ENCODE data around the gene VSNL1.

VSNL1 gene

DNA sequence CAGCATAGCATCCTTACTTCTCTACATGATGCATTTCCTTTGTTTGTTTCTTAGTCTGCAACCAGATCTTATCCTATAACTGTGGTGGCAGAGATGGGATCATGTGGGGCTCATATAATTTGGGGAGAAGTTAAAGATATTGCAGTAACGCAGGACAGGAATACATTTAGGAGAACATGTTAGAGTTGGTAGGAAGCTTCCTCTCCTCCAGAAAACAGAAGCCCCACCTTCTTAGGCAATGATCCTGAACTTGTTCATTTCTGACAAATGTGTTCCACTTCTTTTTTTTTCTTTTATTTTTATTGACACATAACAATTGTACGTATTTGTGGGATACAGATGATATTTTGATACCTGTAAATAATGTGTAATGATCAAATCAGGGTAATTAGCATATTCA is 99.9 kb downstream of the VSNL1 start:
- CTCF ChIA-PET, result interaction anchor here (1.1 kb wide), 1 partner anchor 31 kb away, joined by 3 read pairs; no protein-coding TSS in a partner anchor
- TF ChIP-seq SUZ12 (IDR thresholded peaks at IDR 0.05) (no peak), CTBP1 (IDR thresholded peaks at IDR 0.05; ENCODE audit: borderline replicate concordance) (no peak)

DNA sequence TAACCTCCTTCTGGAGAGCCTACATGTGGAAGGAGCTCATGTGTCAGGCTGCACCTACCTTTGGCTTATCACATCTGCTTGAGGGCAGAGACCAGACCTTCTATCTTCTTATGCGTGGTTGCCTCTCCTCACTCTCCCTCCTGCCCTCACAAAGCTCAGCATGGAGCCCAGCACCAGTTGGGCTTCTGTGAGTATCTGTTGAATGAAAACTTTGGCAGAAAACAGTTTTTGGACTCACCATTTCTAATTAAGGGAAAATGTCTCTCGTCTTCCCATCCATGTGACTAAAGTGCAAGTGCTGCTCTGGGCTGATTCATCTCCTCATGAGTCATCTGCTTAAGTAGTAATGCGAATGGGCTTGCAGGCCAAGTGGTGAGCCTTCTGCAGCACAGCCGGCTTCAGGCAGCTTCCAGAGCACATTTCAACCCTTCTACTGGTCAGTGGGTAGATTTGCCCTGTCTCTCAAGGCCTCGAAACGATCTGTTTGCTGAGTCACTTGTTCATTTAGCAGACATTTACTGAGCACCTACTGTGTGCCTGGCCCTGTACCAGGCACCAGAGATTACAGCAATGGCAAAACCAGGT is 102.6 kb downstream of the VSNL1 start:
- ChIA-PET CTCF (no interaction called here), POLR2A (no interaction called here)
- no peak for DNase-seq (ENCODE audit: extremely low spot score)
- no peak for TF ChIP-seq SP1 (IDR thresholded peaks at IDR 0.05)
- TF ChIP-seq L3MBTL2 (conservative IDR thresholded peaks at IDR 0.05), result no peak
- no peak for TF ChIP-seq HDGF (IDR thresholded peaks at IDR 0.05; ENCODE audit: borderline replicate concordance)
- TF ChIP-seq TARDBP (IDR thresholded peaks at IDR 0.05), result no peak
- no peak for TF ChIP-seq NFRKB (IDR thresholded peaks at IDR 0.05)
- no peak for TF ChIP-seq FOXM1 (IDR thresholded peaks at IDR 0.05; ENCODE audit: borderline replicate concordance)
- no peak for TF ChIP-seq ARNT (IDR thresholded peaks at IDR 0.05)
- no peak for TF ChIP-seq ZNF384 (IDR thresholded peaks at IDR 0.05)
- TF ChIP-seq FOXK2 (IDR thresholded peaks at IDR 0.05), result no peak
- no peak for TF ChIP-seq LEF1 (IDR thresholded peaks at IDR 0.05; ENCODE audit: borderline replicate concordance)
- TF ChIP-seq FOXA1 (IDR thresholded peaks at IDR 0.05), result no peak
- TF ChIP-seq, protein P1, sequence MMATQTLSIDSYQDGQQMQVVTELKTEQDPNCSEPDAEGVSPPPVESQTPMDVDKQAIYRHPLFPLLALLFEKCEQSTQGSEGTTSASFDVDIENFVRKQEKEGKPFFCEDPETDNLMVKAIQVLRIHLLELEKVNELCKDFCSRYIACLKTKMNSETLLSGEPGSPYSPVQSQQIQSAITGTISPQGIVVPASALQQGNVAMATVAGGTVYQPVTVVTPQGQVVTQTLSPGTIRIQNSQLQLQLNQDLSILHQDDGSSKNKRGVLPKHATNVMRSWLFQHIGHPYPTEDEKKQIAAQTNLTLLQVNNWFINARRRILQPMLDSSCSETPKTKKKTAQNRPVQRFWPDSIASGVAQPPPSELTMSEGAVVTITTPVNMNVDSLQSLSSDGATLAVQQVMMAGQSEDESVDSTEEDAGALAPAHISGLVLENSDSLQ (IDR thresholded peaks at IDR 0.05), result no peak
- TF ChIP-seq ELF4 (IDR thresholded peaks at IDR 0.05), result no peak
- no peak for TF ChIP-seq SUZ12 (IDR thresholded peaks at IDR 0.05)
- TF ChIP-seq BHLHE40 (IDR thresholded peaks at IDR 0.05; ENCODE audit: borderline replicate concordance), result no peak

More for the DNA sequence above, 99.9 kb downstream of the VSNL1 start:
- DNase-seq (ENCODE audit: extremely low spot score), result no peak
- POLR2A ChIA-PET, result no interaction called here

DNA sequence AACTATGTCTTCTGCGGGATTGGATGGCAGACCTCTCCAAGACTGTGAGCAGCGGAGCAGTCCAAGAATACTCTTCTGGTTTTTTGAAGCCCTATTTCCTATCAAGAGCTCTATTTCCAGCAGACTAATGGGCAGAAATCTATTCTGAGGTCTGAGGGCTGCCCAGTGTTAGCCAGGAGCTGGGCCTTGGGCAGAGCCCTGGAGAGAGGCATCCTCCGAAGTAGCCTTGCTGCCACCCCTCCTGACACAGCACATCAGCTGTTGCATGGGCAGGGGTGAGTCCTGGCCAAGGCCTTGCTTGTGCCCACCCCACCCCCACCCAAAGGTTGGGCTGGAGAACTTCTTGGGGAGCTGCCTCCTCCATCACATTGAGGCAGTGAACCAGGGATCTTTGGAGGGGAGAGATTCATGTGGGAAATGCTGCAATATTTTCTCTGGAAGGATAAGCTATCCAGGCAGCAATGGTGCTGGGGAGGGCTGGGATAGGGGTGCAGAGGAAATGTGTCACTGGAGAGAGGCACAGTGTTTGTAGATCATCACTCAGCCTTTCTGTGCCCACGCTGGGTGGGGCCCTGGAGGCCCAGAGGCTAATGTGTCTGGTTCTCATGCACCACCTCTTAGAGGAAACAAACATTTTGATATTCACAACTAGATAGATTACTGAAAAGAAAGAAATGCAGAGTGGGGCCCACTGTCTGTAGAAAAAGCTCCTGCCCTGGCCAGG is 104.7 kb downstream of the VSNL1 start:
- ChIA-PET POLR2A (no interaction called here), CTCF (interaction anchor here (1.0 to 2.9 kb wide), 4 partner anchors 9 to 26 kb away, joined by 3 to 12 read pairs (median 5); no protein-coding TSS in a partner anchor)
- no peak for DNase-seq (ENCODE audit: extremely low spot score)
- TF ChIP-seq ELF4 (IDR thresholded peaks at IDR 0.05), result no peak
- TF ChIP-seq FOXA1 (IDR thresholded peaks at IDR 0.05), result no peak
- TF ChIP-seq ARNT (IDR thresholded peaks at IDR 0.05), result no peak
- TF ChIP-seq CTBP1 (IDR thresholded peaks at IDR 0.05; ENCODE audit: borderline replicate concordance), result no peak
- TF ChIP-seq TARDBP (IDR thresholded peaks at IDR 0.05), result no peak
- TF ChIP-seq L3MBTL2 (conservative IDR thresholded peaks at IDR 0.05), result no peak

DNA sequence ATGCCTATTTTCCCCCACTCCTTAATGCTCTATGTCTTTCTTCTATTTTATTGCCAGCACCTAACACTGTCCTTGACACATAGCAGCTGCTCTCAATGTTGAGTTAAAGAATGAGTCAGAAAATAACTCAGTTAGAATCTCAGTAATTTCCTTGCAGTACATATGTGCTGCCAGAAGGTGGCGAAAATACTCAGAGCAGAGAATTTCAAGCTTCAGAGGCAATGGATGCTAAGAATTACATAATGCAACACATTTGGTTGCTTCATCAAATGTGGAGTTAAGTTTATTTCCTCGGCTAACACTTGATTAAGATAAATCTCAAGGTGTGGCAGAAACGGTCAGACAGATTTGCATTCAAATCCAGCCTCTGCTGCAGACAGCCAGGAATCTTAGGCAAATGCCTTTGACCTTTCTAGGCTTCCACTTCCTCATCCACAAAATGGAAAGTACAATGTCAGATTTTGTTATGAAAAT is 105.6 kb downstream of the VSNL1 start:
- ChIA-PET CTCF (interaction anchor here (0.7 to 2.9 kb wide), 7 partner anchors 9 to 30 kb away, joined by 3 to 12 read pairs (median 5); no protein-coding TSS in a partner anchor), POLR2A (no interaction called here)
- peak; percentile 45 for DNase-seq (ENCODE audit: extremely low spot score)
- TF ChIP-seq, protein P1 (IDR thresholded peaks at IDR 0.05), result no peak
- no peak for TF ChIP-seq L3MBTL2 (conservative IDR thresholded peaks at IDR 0.05)
- no peak for TF ChIP-seq LEF1 (IDR thresholded peaks at IDR 0.05; ENCODE audit: borderline replicate concordance)
- no peak for TF ChIP-seq FOXM1 (IDR thresholded peaks at IDR 0.05; ENCODE audit: borderline replicate concordance)
- TF ChIP-seq CTBP1 (IDR thresholded peaks at IDR 0.05; ENCODE audit: borderline replicate concordance), result no peak
- TF ChIP-seq SP1 (IDR thresholded peaks at IDR 0.05), result no peak
- no peak for TF ChIP-seq NFRKB (IDR thresholded peaks at IDR 0.05)
- TF ChIP-seq FOXA1 (IDR thresholded peaks at IDR 0.05), result no peak
- TF ChIP-seq FOXK2 (IDR thresholded peaks at IDR 0.05), result no peak

DNA sequence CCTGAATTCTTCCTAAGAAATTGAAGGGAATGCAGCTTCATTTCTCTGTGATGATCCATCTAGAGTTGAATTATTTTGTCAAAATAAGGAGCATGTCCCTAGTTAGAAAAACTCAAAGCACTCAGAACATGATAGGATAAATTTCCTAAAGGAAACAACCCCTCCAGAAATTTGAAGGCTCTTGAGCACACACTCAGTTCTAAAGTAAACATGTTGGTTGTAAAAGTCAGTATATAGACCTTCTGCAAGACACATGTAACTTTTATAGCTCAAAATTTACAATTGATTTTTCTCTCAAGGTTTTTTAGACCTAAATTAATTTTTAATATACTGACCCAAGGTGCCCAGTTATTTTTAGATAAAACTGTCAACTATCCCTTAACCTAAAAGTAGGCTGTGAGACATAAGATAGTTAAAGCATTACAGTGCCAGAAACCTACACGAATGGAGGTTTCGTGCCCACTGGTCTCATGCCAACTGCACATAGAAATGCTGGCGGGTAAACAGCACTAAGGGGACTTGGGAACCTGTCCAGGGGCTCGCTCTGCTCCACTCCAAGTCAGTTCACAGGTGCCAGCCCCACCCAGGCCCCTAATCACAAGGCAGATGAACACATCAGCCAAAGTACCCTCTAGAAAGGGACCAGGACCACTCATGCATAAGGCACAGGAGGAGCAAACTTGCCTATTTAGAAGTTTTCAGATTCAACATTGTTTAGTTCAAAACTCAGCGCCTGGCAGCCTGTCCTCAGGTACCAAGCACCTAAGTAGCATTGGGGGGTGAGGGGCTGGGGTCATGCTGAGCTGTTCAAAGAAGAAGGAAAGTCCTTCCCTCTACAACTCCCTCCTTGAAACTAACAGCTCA is 106.6 kb downstream of the VSNL1 start:
- DNase-seq (ENCODE audit: extremely low spot score), result no peak
- ChIA-PET POLR2A (no interaction called here), CTCF (interaction anchor here (1.1 to 2.9 kb wide), 2 partner anchors 8 to 24 kb away, joined by 6 to 12 read pairs; no protein-coding TSS in a partner anchor)
- TF ChIP-seq FOXM1 (IDR thresholded peaks at IDR 0.05; ENCODE audit: borderline replicate concordance) (no peak), SUZ12 (IDR thresholded peaks at IDR 0.05) (no peak), ARNT (IDR thresholded peaks at IDR 0.05) (no peak), FOXA1 (IDR thresholded peaks at IDR 0.05) (no peak), TARDBP (IDR thresholded peaks at IDR 0.05) (no peak), ZNF384 (IDR thresholded peaks at IDR 0.05) (no peak), FOXK2 (IDR thresholded peaks at IDR 0.05) (no peak), BHLHE40 (IDR thresholded peaks at IDR 0.05; ENCODE audit: borderline replicate concordance) (no peak), LEF1 (IDR thresholded peaks at IDR 0.05; ENCODE audit: borderline replicate concordance) (no peak), ELF4 (IDR thresholded peaks at IDR 0.05) (no peak), CTBP1 (IDR thresholded peaks at IDR 0.05; ENCODE audit: borderline replicate concordance) (no peak)
- TF ChIP-seq, protein P1 (IDR thresholded peaks at IDR 0.05), result no peak
